ENCODE data around the gene CHMP4B.

- TF ChIP-seq CTCF (IDR thresholded peaks at IDR 0.05) (no peak), ZFX (IDR thresholded peaks at IDR 0.05; ENCODE audit: borderline replicate concordance) (no peak)
Measured at GRCh38 chr20:33837096-33837830, 26.1 kb downstream of the CHMP4B start.
